ENCODE data around the gene SLC4A7.

The SLC4A7 gene

DNA sequence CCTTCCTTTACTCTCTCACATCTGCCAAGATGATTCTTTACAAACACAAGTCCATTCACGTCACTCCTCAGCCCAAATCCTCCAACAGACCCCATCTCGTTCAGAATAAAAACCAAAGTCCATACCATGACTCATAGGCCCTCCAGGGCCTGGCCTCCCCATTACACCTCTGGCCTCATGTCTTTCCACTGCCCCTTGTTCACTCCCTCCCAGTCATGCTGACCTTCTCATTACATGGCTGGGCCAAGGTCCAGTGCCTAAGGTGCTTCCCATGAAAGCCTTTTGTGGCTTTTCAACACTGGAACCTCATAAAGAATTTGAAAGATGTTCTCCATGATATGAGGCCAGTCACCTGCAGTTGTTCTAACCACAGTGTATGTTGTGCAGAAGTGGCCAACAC lies 159.5 kb downstream of the SLC4A7 start:
- no peak overlapping the region for H3K27ac ChIP-seq (ENCODE audit: low read depth, low read length)

DNA sequence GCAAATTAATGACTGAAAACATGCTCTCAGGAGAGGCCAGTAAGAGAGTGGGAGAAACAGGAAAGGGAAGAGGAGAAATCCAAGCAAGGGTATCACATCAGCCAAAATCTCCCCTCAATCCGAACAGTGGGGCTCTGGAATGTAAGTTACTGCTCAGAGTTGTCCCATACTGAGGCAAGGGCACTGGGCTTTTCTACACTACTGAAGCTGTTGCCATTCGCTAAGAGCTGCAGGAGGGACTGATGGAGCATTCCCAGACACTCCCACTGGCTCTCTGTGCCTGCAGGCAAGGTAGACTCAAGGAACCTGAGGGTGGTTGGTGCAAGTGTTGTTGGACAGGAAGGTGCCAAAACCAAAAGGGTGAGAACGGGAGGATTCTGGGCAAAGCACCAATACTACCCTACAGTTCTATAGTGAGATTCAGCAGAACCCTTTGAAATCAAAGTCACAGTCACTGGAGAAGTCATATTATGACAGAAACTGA lies 161.1 kb downstream of the SLC4A7 start:
- Histone ChIP-seq H3K27me3 (ENCODE audit: control insufficient read depth, insufficient read depth, low read length) (no peaks in the 10 kb centered on the region), H3K27ac (ENCODE audit: low read depth, low read length) (no peak overlapping the region), H3K4me1 (ENCODE audit: control insufficient read depth, insufficient read depth, low read length) (peaks cover 26% of the 10 kb centered on the region), H3K9ac (ENCODE audit: low read length) (no peak overlapping the region), H3K4me3 (ENCODE audit: low read length) (no peak overlapping the region), H3K36me3 (ENCODE audit: control insufficient read depth, insufficient read depth, low read length) (no peaks in the 10 kb centered on the region)

More for the DNA sequence above, 159.5 kb downstream of the SLC4A7 start:
- no peak overlapping the region for H3K9ac ChIP-seq (ENCODE audit: low read length)
- H3K27me3 ChIP-seq (ENCODE audit: control insufficient read depth, insufficient read depth, low read length) = no peaks in the 10 kb centered on the region
- no peaks in the 10 kb centered on the region for H3K36me3 ChIP-seq (ENCODE audit: control insufficient read depth, insufficient read depth, low read length)
- H3K4me1 ChIP-seq (ENCODE audit: control insufficient read depth, insufficient read depth, low read length) = peaks cover 26% of the 10 kb centered on the region
- H3K4me3 ChIP-seq (ENCODE audit: low read length) = no peak overlapping the region
